ENCODE measurements around the gene MEI4. TPM values are rescaled to one million over a fixed set of nuclear protein-coding genes. Genes with fewer than 3 reads are reported as not detected.
"Not testable (repeated sequence)": the region's sequence is repeated elsewhere in the genome, so short reads cannot be mapped to it uniquely, and the experiment has no call there.

MEI4 gene
- total RNA-seq, 2 experiments from 2014 or later = not detected

DNA sequence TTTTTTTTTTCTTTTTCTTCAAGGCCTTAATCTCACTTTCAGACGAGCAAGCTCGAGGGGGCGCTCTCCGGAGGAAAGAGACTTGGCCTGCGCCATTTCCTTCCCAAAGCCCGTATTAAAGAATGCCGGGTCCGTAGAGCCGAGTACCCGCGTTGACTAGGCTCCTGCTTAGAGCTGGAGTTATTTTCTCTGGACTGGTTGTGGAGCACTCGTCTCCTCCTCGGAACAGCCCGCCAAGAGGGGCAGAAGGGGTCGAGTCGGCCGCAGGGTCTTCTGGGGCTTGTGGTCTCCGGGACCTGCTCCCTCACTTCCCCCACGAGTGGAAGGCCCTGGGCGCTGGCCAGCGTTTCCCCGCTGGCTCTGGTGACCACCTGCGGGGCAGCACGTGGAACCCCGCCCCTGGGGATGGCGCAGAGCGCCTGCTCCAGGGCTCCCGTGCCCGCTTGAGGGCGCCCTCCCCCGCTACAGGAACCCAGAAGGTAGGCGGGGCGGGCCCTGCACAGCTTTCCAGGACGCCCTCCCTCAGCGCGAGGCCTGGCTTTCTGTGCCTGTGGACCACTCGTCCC, 2.7 kb upstream of the MEI4 start:
- no peaks in the 10 kb centered on the region for H3K4me1 Mint-ChIP-seq
- peak; percentile 32 for DNase-seq
- ATAC-seq (ENCODE audit: low read depth) = no peak
- no peaks in the 10 kb centered on the region for H3K36me3 Mint-ChIP-seq
- H3K27ac Mint-ChIP-seq = no peak overlapping the region
- no peaks in the 10 kb centered on the region for H3K9me3 Mint-ChIP-seq
- H3K27me3 Mint-ChIP-seq = peaks cover 9% of the 10 kb centered on the region
- peak overlapping the region; percentile 62 for H3K4me3 Mint-ChIP-seq
- POLR2A ChIA-PET = no interaction called here

DNA sequence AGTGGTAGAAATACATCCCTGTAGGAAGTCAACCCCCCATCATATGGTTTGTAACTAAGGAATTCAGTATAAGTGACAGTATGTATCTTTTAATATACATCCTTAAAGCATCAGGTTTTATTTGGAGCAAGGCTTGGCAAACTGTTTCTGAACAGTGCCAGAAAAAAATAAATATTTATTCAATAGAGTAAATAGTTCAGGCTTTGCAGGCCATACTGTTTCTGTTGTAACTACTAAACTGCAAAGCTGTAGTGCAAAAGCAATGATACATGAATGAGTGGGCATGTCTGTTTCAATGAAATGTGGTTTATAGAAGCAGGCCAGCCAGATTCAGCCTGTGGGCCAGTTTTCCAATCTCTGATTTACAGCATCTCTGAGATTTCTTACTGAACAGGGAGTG, 977 bp downstream of the MEI4 start:
- Mint-ChIP-seq H3K27ac (no peak overlapping the region), H3K9me3 (no peaks in the 10 kb centered on the region)

DNA sequence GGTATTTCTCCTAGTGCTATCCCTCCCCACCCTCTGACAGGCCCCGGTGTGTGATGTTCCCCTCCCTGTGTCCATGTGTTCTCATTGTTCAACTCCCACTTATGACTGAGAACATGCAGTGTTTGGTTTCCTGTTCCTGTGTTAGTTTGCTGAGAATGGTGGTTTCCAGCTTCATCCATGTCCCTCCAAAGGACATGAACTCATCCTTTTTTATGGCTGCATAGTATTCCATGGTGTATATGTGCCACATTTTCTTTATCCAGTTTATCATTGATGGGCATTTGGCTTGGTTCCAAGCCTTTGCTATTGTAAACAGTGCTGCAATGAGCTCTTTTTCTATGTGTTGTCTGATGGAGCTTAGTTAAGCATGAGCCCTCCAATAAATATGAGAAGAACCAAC, 2.2 kb downstream of the MEI4 start:
- DNase-seq; H3K4me1 Mint-ChIP-seq; H3K36me3 Mint-ChIP-seq; H3K9me3 Mint-ChIP-seq; ATAC-seq (ENCODE audit: low read depth); H3K27ac Mint-ChIP-seq; H3K27me3 Mint-ChIP-seq; H3K4me3 Mint-ChIP-seq: not testable (repeated sequence)
- POLR2A ChIA-PET = interaction anchor here (0.7 kb wide), 1 partner anchor 25 kb away, joined by 3 read pairs; no protein-coding TSS in a partner anchor

More for the DNA sequence above, 977 bp downstream of the MEI4 start:
- DNase-seq = no peak
- Mint-ChIP-seq H3K4me1 (no peaks in the 10 kb centered on the region), H3K4me3 (no peak overlapping the region), H3K27me3 (peaks cover 4% of the 10 kb centered on the region), H3K36me3 (no peaks in the 10 kb centered on the region)
- POLR2A ChIA-PET = no interaction called here
- no peak for ATAC-seq (ENCODE audit: low read depth)

DNA sequence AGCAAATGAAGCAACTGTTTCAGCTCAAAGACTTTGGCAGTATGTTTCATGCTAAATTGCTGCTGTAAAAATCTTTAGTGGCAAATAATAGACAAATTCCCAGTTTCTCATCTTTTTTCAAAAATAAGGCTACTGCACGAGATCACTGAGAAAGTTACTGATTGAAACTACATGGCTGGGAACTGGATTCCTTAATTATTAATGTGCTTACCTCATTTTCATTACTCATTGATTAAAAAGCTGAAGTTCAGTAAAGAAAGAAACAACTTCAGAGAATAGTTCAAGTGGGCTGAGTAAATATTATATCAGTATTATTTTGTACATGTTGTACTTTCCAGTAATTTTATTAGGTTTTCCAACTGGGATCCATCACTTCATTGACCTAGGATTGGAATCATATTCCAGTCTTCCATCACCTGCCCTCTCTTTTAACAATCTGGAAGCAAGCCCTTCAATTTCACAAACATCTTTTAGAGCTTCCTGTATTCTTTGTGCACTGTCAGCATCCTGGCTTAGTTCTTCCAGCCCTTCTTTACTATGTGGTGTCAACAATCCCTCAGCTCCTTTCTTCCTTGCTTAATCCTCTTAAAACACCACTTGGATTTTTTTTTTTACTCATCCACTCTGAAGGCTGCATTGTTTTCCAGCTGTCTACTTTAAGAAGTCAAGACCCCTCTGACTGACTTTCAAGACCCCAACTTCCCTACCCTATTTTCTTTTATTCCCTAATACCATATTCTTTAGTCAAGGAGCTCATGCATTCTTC, 4.3 kb downstream of the MEI4 start:
- POLR2A ChIA-PET = no interaction called here
- ATAC-seq (ENCODE audit: low read depth) (no peak), DNase-seq (no peak)
- Mint-ChIP-seq H3K4me1 (no peaks in the 10 kb centered on the region), H3K27ac (no peak overlapping the region), H3K36me3 (no peaks in the 10 kb centered on the region), H3K27me3 (no peaks in the 10 kb centered on the region), H3K9me3 (no peaks in the 10 kb centered on the region), H3K4me3 (no peak overlapping the region)

DNA sequence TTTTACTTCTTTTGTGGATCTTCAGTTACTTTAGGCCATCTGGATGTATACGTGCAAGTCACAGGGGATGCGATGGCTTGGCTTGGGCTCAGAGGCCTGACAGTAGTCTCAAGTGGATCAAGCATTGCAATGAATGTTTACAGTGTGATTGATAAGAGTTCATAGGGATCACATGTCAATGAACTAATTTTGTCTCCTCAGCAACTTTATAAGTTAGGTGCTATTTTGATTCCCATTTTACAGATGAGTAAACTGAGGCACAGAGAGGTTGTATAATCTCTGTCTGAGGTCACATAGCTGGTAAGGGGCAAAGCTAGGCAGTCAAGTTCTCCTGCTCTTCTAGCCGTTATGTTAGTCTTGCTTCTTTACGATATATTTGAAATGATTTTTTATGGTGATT, 13.5 kb downstream of the MEI4 start:
- H3K4me3 Mint-ChIP-seq = no peak overlapping the region
- H3K9me3 Mint-ChIP-seq = peaks cover 2% of the 10 kb centered on the region
- no peaks in the 10 kb centered on the region for H3K36me3 Mint-ChIP-seq

DNA sequence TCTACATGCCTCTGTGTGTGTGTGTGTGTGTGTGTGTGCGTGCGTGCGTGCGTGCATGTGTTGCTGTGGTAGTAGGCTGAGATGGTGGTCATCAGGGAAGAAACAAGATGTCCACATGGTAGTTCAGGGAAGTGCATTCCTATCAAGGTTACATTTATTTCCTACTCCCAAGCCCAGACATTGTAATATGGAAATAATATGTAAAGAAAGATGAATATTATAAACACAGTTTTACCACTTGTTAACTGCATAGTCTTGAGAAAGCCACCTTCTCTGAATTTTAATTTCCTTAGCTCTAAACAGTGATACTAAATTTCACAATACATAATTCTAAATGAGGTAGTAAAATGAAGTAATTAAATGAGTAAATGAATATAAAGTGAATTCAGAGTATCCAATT, 14.0 kb downstream of the MEI4 start:
- no peak for ATAC-seq (ENCODE audit: low read depth)
- Mint-ChIP-seq H3K36me3 (no peaks in the 10 kb centered on the region), H3K27ac (no peak overlapping the region), H3K4me1 (no peaks in the 10 kb centered on the region), H3K27me3 (no peaks in the 10 kb centered on the region), H3K9me3 (peaks cover 2% of the 10 kb centered on the region), H3K4me3 (no peak overlapping the region)
- DNase-seq = no peak
- POLR2A ChIA-PET = no interaction called here

More for the DNA sequence above, 13.5 kb downstream of the MEI4 start:
- ATAC-seq (ENCODE audit: low read depth) = no peak
- Mint-ChIP-seq H3K27me3 (no peaks in the 10 kb centered on the region), H3K27ac (no peak overlapping the region), H3K4me1 (no peaks in the 10 kb centered on the region)
- no peak for DNase-seq
- POLR2A ChIA-PET = no interaction called here

DNA sequence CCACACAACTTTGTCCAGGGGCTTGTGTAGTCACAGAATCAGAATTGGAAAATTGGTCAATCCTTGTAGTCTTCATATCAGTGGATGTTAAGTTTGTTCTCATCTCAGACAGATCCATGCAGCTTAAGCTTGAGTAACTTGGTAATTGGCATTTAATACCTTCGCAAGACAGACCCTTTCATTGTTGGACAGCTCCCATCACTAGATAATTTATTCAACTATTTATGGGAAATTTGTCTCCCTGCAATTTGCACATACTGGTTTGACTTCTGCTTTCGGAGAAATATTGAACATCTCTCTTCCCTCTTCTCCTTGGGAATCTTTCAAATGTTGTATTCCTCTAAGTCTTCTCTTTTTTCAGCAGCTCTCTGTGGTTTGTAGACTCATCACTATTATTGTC, 17.1 kb downstream of the MEI4 start:
- POLR2A ChIA-PET = no interaction called here
- Mint-ChIP-seq H3K27ac (no peak overlapping the region), H3K36me3 (no peaks in the 10 kb centered on the region), H3K9me3 (peaks cover 2% of the 10 kb centered on the region), H3K4me1 (no peaks in the 10 kb centered on the region), H3K4me3 (no peak overlapping the region), H3K27me3 (no peaks in the 10 kb centered on the region)
- DNase-seq (no peak), ATAC-seq (ENCODE audit: low read depth) (no peak)

DNA sequence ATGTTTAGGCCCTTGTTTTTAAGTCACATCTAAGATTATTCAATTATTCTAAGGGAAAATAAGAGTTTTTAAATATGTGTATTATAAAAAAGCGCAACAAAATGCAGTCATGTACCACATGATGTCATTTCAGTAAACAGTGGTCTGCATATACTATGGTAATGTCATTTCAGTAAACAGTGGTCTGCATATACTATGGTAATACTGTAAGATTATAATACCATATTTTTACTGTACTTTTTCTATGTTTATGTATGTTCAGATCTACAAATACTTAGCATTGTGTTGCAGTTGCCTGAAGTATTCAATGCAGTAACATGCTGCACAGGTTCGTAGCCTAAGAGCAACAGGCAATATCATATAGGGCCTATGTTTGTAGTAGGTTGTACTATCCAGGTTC, 21.4 kb downstream of the MEI4 start:
- no peak overlapping the region for H3K4me3 Mint-ChIP-seq
- ATAC-seq (ENCODE audit: low read depth) (no peak), DNase-seq (no peak)
- H3K9me3 Mint-ChIP-seq = no peaks in the 10 kb centered on the region
- H3K27me3 Mint-ChIP-seq = no peaks in the 10 kb centered on the region
- POLR2A ChIA-PET = no interaction called here
- no peaks in the 10 kb centered on the region for H3K36me3 Mint-ChIP-seq
- no peak overlapping the region for H3K27ac Mint-ChIP-seq
- H3K4me1 Mint-ChIP-seq = no peaks in the 10 kb centered on the region

DNA sequence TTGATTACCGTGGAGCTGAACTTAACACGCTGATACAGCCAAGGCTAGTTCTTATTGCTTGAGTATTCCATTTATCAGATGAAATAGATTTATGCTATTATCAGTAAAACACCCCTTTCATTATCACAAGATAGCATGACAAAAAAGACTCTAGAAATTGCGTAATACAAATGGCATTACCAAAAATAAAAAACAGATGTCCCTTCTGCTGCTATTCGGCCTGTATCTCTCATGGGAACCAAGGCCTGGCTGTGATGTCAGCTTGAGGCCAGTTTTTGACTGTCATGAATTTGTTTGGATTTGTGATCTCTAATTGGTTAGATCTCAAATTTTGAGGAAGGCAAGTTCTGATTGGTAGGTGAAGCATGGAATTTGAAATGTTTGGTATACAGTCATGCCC, 25.2 kb downstream of the MEI4 start:
- H3K27ac Mint-ChIP-seq = no peak overlapping the region
- POLR2A ChIA-PET = no interaction called here
- no peaks in the 10 kb centered on the region for H3K27me3 Mint-ChIP-seq
- DNase-seq = no peak
- no peaks in the 10 kb centered on the region for H3K36me3 Mint-ChIP-seq
- no peaks in the 10 kb centered on the region for H3K4me1 Mint-ChIP-seq
- no peaks in the 10 kb centered on the region for H3K9me3 Mint-ChIP-seq
- ATAC-seq (ENCODE audit: low read depth) = no peak
- no peak overlapping the region for H3K4me3 Mint-ChIP-seq

DNA sequence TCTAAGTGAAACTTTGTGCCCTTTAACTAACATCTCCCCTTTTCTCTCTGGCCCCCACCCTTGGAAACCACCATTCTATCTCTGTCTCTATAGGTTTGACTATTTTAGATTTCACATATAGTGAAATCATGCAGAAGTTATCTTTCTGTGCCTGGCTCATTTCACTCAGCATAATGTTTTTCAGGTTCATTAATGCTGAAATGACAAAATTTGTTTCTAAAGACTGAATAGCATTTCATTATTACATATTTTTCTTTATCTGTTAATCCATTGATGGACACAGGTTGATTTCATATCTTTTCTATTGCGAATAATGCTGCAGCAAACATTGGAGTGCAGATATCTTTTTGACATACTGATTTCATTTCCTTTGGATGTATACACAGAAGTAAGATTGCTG, 30.7 kb downstream of the MEI4 start:
- H3K27me3 Mint-ChIP-seq = no peaks in the 10 kb centered on the region
- H3K4me3 Mint-ChIP-seq = no peak overlapping the region
- no peaks in the 10 kb centered on the region for H3K4me1 Mint-ChIP-seq
- H3K9me3 Mint-ChIP-seq = no peaks in the 10 kb centered on the region
- DNase-seq = no peak
- H3K27ac Mint-ChIP-seq = no peak overlapping the region
- POLR2A ChIA-PET = no interaction called here
- no peaks in the 10 kb centered on the region for H3K36me3 Mint-ChIP-seq
- ATAC-seq (ENCODE audit: low read depth) = no peak

DNA sequence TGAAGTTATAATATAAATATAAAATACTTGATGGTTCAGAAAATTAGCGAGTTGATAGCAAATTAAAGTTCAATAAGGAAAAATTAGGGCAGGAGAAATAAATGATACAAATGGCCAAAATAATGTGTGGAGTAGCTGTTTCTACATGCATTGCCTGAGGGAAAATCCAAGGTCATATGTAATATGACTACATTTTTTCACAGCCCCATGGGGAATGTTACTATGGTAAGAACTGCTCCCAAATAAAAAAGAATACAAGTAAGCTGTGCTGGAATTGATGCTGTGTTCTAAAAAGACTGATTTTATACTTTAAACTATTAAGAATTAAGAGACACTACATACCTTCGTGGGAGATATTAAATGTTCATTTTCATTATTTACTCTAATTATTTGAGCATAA, 34.1 kb downstream of the MEI4 start:
- ATAC-seq (ENCODE audit: low read depth) (no peak), DNase-seq (no peak)
- H3K27me3 Mint-ChIP-seq = no peaks in the 10 kb centered on the region
- H3K27ac Mint-ChIP-seq = no peak overlapping the region
- H3K36me3 Mint-ChIP-seq = no peaks in the 10 kb centered on the region
- POLR2A ChIA-PET = no interaction called here
- no peak overlapping the region for H3K4me3 Mint-ChIP-seq
- no peaks in the 10 kb centered on the region for H3K9me3 Mint-ChIP-seq
- H3K4me1 Mint-ChIP-seq = no peaks in the 10 kb centered on the region

DNA sequence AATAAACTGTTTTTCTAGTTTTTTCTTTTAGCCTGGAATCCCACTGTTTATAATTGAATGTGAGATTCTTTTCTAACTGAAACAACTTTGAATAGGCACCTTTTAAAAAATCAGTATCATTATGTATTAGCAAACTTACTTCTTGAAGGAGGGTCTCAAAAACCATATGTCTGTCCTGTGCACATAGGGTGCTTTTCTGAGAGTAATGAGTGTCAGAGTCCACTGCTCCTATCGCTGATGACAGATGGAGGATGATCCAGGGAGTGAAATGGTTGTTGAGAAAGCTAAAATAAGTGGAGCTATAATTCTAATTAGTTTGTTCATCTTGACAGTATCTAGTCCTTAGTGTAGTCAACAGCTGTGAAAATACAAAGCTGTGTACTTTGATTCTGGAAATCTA, 35.8 kb downstream of the MEI4 start:
- Mint-ChIP-seq H3K36me3 (no peaks in the 10 kb centered on the region), H3K27me3 (no peaks in the 10 kb centered on the region), H3K4me1 (no peaks in the 10 kb centered on the region), H3K4me3 (no peak overlapping the region), H3K27ac (no peak overlapping the region), H3K9me3 (no peaks in the 10 kb centered on the region)
- ATAC-seq (ENCODE audit: low read depth) (no peak), DNase-seq (no peak)
- POLR2A ChIA-PET = no interaction called here

DNA sequence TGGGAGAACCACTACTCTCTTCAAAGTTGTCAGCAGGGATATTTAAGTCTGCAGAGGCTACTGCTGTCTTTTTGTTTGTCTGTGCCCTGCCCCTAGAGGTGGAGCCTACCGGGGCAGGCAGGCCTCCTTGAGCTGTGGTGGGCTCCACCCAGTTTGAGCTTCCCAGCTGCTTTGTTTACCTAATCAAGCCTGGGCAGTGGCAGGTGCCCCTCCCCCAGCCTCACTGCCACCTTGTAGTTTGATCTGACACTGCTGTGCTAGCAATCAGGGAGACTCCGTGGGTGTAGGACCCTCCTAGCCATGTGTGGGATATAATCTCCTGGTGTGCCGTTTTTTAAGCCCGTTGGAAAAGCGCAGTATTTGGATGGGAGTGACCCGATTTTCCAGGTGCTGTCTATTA, 47.3 kb downstream of the MEI4 start:
- H3K9me3 Mint-ChIP-seq; H3K36me3 Mint-ChIP-seq; ATAC-seq (ENCODE audit: low read depth); DNase-seq; H3K27ac Mint-ChIP-seq; H3K4me3 Mint-ChIP-seq; H3K4me1 Mint-ChIP-seq; POLR2A ChIA-PET; H3K27me3 Mint-ChIP-seq: not testable (repeated sequence)

DNA sequence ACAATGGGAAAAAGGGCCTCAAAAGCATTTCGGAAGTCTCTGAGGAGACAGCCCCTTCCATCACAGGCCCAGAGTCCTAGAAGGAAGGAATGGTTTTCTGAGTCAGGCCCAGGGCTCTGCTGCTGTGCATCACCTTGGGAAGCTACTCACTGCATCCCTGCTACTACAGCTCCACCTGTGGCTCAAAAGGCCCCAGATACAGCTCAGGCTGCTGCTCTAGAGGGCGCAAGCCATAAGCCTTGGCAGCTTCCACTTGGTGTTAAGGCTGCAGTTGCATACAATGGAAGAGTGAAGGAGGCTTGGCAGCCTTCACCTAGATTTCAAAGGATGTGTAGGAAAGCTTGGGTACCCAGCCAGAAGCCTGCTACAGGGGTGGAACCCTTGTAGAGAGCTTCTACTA, 54.8 kb downstream of the MEI4 start:
- no peak overlapping the region for H3K4me3 Mint-ChIP-seq
- ATAC-seq (ENCODE audit: low read depth) (no peak), DNase-seq (no peak)
- no peaks in the 10 kb centered on the region for H3K4me1 Mint-ChIP-seq
- POLR2A ChIA-PET = no interaction called here
- peaks cover 4% of the 10 kb centered on the region for H3K9me3 Mint-ChIP-seq
- no peaks in the 10 kb centered on the region for H3K36me3 Mint-ChIP-seq
- no peaks in the 10 kb centered on the region for H3K27me3 Mint-ChIP-seq
- no peak overlapping the region for H3K27ac Mint-ChIP-seq

Measured in activated naive CD8-positive, alpha-beta T cell treated with anti-CD3 and anti-CD28 coated beads, Interleukin-2, amount 10 ng/mL, durations not matched to agents 7 days and 5 days (primary cell).